ENCODE data around the gene RBM33. TPM values are rescaled to one million over a fixed set of nuclear protein-coding genes. Genes with fewer than 3 reads are reported as not detected.
A peak's percentile ranks its signal among the peaks of the same experiment; 100 is the strongest.

RBM33 gene
- total RNA-seq, 1 donor from 2014 or later = 62.8 TPM

DNA sequence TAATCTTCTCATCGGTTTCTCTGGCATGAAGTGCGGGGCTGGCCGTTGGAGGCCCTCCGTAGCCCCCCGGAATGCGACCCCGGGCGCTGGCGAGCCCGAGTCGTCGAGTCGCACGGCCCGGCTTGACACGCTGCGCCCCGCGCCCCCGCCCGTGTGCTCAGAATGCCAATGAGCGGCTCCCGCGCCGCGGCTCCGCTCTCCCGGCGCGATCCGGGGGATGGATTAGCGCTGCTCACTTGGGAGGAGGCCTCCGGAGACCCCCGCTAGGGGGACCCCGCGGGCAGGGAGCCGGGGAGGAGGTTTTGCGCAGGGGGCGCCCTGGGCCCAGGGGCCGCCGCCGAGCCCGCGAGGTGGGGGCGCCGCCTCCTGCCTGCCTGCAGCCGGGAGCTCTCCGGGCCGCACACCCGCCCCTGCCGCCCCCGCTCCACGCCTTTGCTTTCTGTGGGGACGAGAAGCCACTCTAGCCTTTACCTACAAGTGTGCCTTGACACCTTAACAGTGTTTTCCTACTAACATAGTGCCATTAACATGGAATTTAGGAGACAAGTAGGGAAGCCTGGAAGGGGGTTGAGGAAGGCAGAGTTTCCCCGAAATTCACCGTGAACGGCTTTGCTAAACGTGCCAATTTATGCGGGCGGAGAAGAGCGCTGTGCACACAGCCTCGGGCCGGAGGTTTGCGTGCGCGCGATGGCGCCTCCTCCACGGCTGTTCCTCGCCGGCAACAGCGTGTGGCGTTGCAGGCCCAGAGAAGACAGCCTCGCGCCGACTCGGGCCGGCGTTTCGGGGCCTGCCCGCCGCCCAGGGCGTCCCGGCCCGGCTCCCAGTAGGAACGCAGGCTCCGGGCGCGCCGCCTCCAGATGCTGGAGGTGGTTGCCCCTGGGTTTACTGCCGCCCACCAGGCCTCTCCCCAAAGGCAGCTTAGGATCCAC, 160.7 kb downstream of the RBM33 start:
- Histone ChIP-seq H3K4me3 (peak overlapping the region; percentile 42), H3K27ac (peak overlapping the region; percentile 79), H3K4me1 (peaks cover 40% of the 10 kb centered on the region), H3K9me3 (no peaks in the 10 kb centered on the region), H3K36me3 (no peaks in the 10 kb centered on the region), H3K27me3 (peaks cover 92% of the 10 kb centered on the region)
- peak; percentile 55 for ATAC-seq
- TF ChIP-seq, protein P1, sequence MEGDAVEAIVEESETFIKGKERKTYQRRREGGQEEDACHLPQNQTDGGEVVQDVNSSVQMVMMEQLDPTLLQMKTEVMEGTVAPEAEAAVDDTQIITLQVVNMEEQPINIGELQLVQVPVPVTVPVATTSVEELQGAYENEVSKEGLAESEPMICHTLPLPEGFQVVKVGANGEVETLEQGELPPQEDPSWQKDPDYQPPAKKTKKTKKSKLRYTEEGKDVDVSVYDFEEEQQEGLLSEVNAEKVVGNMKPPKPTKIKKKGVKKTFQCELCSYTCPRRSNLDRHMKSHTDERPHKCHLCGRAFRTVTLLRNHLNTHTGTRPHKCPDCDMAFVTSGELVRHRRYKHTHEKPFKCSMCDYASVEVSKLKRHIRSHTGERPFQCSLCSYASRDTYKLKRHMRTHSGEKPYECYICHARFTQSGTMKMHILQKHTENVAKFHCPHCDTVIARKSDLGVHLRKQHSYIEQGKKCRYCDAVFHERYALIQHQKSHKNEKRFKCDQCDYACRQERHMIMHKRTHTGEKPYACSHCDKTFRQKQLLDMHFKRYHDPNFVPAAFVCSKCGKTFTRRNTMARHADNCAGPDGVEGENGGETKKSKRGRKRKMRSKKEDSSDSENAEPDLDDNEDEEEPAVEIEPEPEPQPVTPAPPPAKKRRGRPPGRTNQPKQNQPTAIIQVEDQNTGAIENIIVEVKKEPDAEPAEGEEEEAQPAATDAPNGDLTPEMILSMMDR (IDR thresholded peaks at IDR 0.05) = peak; percentile 63
- intact Hi-C loops (cut with DNase I) = no loop called here
- peak; percentile 89 for DNase-seq

GRCh38 chr7:155805826-155806095, 161.3 kb downstream of the RBM33 start:
- no peaks in the 10 kb centered on the region for H3K9me3 ChIP-seq
- H3K27ac ChIP-seq = peak overlapping the region; percentile 79
- TF ChIP-seq, protein P1 (IDR thresholded peaks at IDR 0.05) = no peak
- peaks cover 92% of the 10 kb centered on the region for H3K27me3 ChIP-seq
- intact Hi-C loops (cut with DNase I) = no loop called here
- DNase-seq (no peak), ATAC-seq (no peak)
- H3K36me3 ChIP-seq = no peaks in the 10 kb centered on the region
- H3K4me1 ChIP-seq = peaks cover 46% of the 10 kb centered on the region
- peak overlapping the region; percentile 42 for H3K4me3 ChIP-seq

DNA sequence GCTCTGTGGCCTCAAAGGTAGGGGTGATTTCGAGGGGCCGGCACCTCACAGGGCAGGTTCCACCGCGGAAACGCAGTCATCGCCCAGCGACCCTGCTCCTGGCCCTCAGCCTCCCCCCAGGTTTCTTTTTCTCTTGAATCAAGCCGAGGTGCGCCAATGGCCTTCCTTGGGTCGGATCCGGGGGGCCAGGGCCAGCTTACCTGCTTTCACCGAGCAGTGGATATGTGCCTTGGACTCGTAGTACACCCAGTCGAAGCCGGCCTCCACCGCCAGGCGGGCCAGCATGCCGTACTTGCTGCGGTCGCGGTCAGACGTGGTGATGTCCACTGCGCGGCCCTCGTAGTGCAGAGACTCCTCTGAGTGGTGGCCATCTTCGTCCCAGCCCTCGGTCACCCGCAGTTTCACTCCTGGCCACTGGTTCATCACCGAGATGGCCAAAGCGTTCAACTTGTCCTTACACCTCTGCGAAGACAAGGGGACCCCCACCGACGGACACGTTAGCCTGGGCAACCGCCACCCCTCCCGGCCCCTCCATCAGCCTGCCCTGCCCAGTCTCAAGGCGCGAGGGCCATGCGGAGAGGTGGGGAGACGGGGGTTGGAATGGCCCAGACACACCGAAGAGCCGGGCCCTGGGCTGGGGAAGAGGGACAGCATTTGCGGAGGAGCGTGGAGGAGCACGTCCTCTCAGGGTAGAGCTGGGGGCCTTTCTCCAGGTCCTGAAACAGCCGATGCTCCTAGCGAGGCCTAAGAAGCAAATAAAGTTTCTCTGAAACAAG, 161.8 kb downstream of the RBM33 start:
- no peak for DNase-seq

GRCh38 chr7:155807065-155807671, 162.7 kb downstream of the RBM33 start:
- Histone ChIP-seq H3K36me3 (no peaks in the 10 kb centered on the region), H3K9me3 (no peaks in the 10 kb centered on the region), H3K4me3 (peak overlapping the region; percentile 52), H3K27ac (peak overlapping the region; percentile 86), H3K4me1 (peaks cover 50% of the 10 kb centered on the region), H3K27me3 (peaks cover 92% of the 10 kb centered on the region)
- DNase-seq = peak; percentile 70
- intact Hi-C loops (cut with DNase I) = no loop called here
- TF ChIP-seq, protein P1 (IDR thresholded peaks at IDR 0.05) = no peak
- peak; percentile 8 for ATAC-seq

More for the DNA sequence above, 161.8 kb downstream of the RBM33 start:
- Histone ChIP-seq H3K4me1 (peaks cover 46% of the 10 kb centered on the region), H3K27ac (peak overlapping the region; percentile 79), H3K4me3 (peak overlapping the region; percentile 42), H3K36me3 (no peaks in the 10 kb centered on the region), H3K27me3 (peaks cover 92% of the 10 kb centered on the region), H3K9me3 (no peaks in the 10 kb centered on the region)
- no peak for ATAC-seq
- TF ChIP-seq, protein P1 (IDR thresholded peaks at IDR 0.05) = no peak
- intact Hi-C loops (cut with DNase I) = no loop called here

DNA sequence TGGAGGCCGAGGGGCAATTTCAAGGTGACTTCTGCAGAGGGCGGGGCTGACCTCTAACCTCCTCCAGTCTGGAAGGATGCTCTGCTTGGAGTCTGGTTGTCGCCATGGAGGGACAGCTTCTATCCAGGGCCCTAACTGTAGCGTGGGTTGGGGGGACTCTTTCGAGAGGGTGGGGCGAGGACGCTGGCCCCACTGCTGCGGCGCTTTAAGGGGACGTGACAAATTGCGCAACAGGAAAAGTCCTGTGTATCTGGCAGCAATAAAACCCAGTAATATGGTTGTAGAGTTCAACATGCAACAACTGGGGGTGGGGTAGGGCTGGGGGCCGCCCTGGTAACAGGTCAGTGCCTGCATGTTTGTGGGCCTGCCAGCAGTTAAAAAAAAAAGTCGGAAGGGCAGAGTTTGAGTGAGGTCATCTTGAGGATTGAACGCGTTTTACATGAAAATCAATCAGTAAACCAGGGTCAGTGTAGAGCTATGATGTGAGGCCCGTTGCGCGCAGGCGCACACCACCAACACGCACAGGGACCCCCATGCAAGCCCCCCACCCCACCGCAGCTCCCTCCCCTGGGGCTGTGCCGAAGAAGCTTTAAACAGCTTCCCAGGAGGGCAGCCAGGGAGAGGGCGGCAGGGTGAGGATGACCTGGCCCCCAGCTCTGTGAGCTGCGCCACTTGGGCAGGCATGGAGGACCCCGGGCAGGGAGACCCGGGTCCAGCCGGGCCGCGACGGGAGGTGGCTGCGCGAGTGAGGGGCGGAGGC, 163.5 kb downstream of the RBM33 start:
- Histone ChIP-seq H3K27me3 (peaks cover 92% of the 10 kb centered on the region), H3K4me1 (peaks cover 52% of the 10 kb centered on the region)
- intact Hi-C loops (cut with DNase I) = no loop called here

More for the DNA sequence above, 163.5 kb downstream of the RBM33 start:
- peak; percentile 78 for DNase-seq
- TF ChIP-seq, protein P1 (IDR thresholded peaks at IDR 0.05) = no peak
- no peaks in the 10 kb centered on the region for H3K9me3 ChIP-seq
- no peak for ATAC-seq
- peak overlapping the region; percentile 86 for H3K27ac ChIP-seq
- H3K4me3 ChIP-seq = peak overlapping the region; percentile 52
- H3K36me3 ChIP-seq = no peaks in the 10 kb centered on the region
